ENCODE data around the gene LCP2. TPM values are rescaled to one million over a fixed set of nuclear protein-coding genes. Genes with fewer than 3 reads are reported as not detected.

LCP2 gene
- total RNA-seq, 1 experiment from 2014 or later = not detected

GRCh38 chr5:170306381-170306831 lies 8.8 kb upstream of the LCP2 start:
- Histone ChIP-seq H3K27me3 (ENCODE audit: insufficient read depth, low read length) (no peaks in the 10 kb centered on the region), H3K9me3 (ENCODE audit: control insufficient read depth, low read depth, low read length) (no peaks in the 10 kb centered on the region), H2AFZ (ENCODE audit: low read length) (no peak overlapping the region), H2BK15ac (ENCODE audit: low read depth, low read length) (no peak overlapping the region), H3K4me2 (ENCODE audit: insufficient read depth, insufficient read length, low read length) (no peak overlapping the region), H4K20me1 (ENCODE audit: control insufficient read depth, insufficient read depth, insufficient read length) (no peaks in the 10 kb centered on the region), H4K5ac (ENCODE audit: insufficient read length, low read depth, low read length) (no peak overlapping the region), H3K18ac (ENCODE audit: insufficient read length, low read depth, low read length) (no peak overlapping the region), H3K23ac (ENCODE audit: insufficient read length, low read depth, low read length) (no peak overlapping the region), H3T11ph (ENCODE audit: low read length) (no peak overlapping the region), H2BK12ac (ENCODE audit: insufficient read length, low read depth, low read length) (no peak overlapping the region), H2BK5ac (ENCODE audit: insufficient read length, low read length) (no peak overlapping the region), H3K23me2 (ENCODE audit: insufficient read length, low read depth, low read length, poor library complexity, severe bottlenecking) (no peaks in the 10 kb centered on the region), H3K4ac (ENCODE audit: low read depth, low read length) (no peak overlapping the region), H3K79me2 (ENCODE audit: insufficient read depth, low read length) (no peaks in the 10 kb centered on the region), H2AK5ac (ENCODE audit: insufficient read length, low read length) (no peak overlapping the region), H4K91ac (ENCODE audit: insufficient read length, low read depth, low read length) (no peak overlapping the region), H2BK120ac (ENCODE audit: low read depth, low read length, poor library complexity, severe bottlenecking) (no peak overlapping the region), H3K79me1 (ENCODE audit: insufficient read depth, low read depth, low read length, poor library complexity, severe bottlenecking) (no peaks in the 10 kb centered on the region), H3K4me1 (ENCODE audit: insufficient read depth, low read length) (no peaks in the 10 kb centered on the region), H3K9ac (ENCODE audit: extremely low read depth, insufficient read length, low read length) (no peak overlapping the region), H4K8ac (replicated peaks; ENCODE audit: insufficient read length, low read depth, low read length) (no peak overlapping the region), H3K27ac (ENCODE audit: insufficient read length, low read depth, low read length) (no peak overlapping the region), H3K56ac (ENCODE audit: insufficient read length, low read depth, low read length) (no peak overlapping the region), H3K14ac (ENCODE audit: insufficient read depth, low read length) (no peak overlapping the region), H2BK20ac (ENCODE audit: low read depth, low read length, poor library complexity, severe bottlenecking) (no peak overlapping the region)
- Mint-ChIP-seq H3K27ac (no peak overlapping the region), H3K27me3 (ENCODE audit: low read depth) (peaks cover 7% of the 10 kb centered on the region), H3K36me3 (ENCODE audit: insufficient read depth in 1 of 3, low read depth in 3 of 3) (peaks cover 0 to 9% (median 0%) of the 10 kb centered on the region in 3 experiments; a peak in 2 of 7 replicates), H3K9me3 (peaks cover 7 to 8% of the 10 kb centered on the region in 2 experiments; a peak in 3 of 5 replicates), H3K4me3 (no peak overlapping the region), H3K4me1 (peaks cover 32 to 45% of the 10 kb centered on the region in 2 experiments)
- TF ChIP-seq CTCF (conservative IDR thresholded peaks at IDR 0.05) = no peak
- WGBS (ENCODE audit: extremely low coverage, insufficient read length, low lambda C conversion rate) = no CpG with 5 or more reads among the region's 5 CpGs
- DNase-seq = no peak

Measured in H9 (cell line).